Tibial artery (tissue), 4 donors: ENCODE results near the gene DNM1.

Source experiments
- DNase-seq, 2 donors: peaks; one replicate each; pipeline ENCODE4 v3.0.0-alpha.2; 2019
- H3K27ac ChIP-seq, 2 donors: fragments of 200-600 bp; sonication (generic) in 1 of 2; 1 replicate in 1 of 2; 2 replicates in 1 of 2; pipeline ENCODE4 v1.5.1; 2018 to 2019; ENCODE audit warnings: mild to moderate bottlenecking in 1 of 2
- H3K27me3 ChIP-seq, 2 donors: fragments of 200-600 bp; sonication (generic) in 1 of 2; one replicate each; pipeline versions ENCODE4 v1.5.1 to v1.6.0; 2016 to 2019
- H3K36me3 ChIP-seq, 3 donors: fragments of 200-600 bp; sonication (generic) in 2 of 3; one replicate each; pipeline ENCODE4 v1.5.1; 2016 to 2019; ENCODE audit warnings: mild to moderate bottlenecking in 2 of 3
- H3K4me1 ChIP-seq, 4 donors: fragments of 200-600 bp; sonication (generic) in 2 of 4; 1 replicate in 3 of 4; 2 replicates in 1 of 4; pipeline ENCODE4 v1.5.1; 2016 to 2019
- H3K4me3 ChIP-seq, 2 donors: fragments of 200-600 bp; sonication (generic) in 1 of 2; 1 replicate in 1 of 2; 2 replicates in 1 of 2; pipeline ENCODE4 v1.5.1; 2018 to 2019; ENCODE audit warnings: mild to moderate bottlenecking in 2 of 2
- H3K9me3 ChIP-seq, 3 donors: fragments of 200-600 bp; sonication (generic) in 1 of 3; one replicate each; pipeline ENCODE4 v1.5.1; 2016 to 2019
- intact Hi-C: fragments of 100-400 bp; cut with DNase I; formaldehyde crosslinking; loops from one replicate; pipeline ENCODE4 v1.15.0; 2023; ENCODE audit warnings: low total_unique reads
- TF ChIP-seq, protein P1 (sequence below), 2 experiments: fragments of 200-600 bp in 1 of 2; fragments of 450-650 bp in 1 of 2; IDR thresholded peaks; one replicate each; pipeline ENCODE4 v1.5.1; 2017 to 2019; ENCODE audit warnings: antibody characterized with exemption in 2 of 2, mild to moderate bottlenecking in 1 of 2, moderate library complexity in 1 of 2

The DNM1 gene

DNA sequence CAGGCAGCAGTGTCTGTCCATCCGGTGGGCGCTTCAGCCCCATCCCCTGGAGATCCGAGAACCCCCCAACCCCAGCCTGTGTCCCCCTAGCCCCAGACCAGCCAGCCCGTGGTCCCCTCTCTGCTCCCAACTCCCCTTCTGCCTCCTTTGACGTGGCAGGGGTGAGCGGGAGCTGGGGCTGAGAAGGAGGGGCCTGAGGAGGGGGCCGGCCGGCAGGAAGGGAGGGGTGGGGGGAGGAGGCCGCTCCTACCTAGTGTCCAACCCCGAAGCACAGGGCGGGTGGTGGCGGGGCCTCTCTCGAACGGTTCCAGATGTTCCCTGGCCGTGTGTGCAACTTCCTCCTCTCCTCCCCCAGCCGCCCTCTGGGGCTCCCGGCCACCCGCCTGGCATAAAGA, 41.7 kb downstream of the DNM1 start:
- no peaks in the 10 kb centered on the region for H3K9me3 ChIP-seq
- peaks cover 0 to 20% (median 5%) of the 10 kb centered on the region in 4 donors for H3K4me1 ChIP-seq
- TF ChIP-seq, protein P1, sequence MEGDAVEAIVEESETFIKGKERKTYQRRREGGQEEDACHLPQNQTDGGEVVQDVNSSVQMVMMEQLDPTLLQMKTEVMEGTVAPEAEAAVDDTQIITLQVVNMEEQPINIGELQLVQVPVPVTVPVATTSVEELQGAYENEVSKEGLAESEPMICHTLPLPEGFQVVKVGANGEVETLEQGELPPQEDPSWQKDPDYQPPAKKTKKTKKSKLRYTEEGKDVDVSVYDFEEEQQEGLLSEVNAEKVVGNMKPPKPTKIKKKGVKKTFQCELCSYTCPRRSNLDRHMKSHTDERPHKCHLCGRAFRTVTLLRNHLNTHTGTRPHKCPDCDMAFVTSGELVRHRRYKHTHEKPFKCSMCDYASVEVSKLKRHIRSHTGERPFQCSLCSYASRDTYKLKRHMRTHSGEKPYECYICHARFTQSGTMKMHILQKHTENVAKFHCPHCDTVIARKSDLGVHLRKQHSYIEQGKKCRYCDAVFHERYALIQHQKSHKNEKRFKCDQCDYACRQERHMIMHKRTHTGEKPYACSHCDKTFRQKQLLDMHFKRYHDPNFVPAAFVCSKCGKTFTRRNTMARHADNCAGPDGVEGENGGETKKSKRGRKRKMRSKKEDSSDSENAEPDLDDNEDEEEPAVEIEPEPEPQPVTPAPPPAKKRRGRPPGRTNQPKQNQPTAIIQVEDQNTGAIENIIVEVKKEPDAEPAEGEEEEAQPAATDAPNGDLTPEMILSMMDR (IDR thresholded peaks at IDR 0.05): no peak
- intact Hi-C loops: no loop called here
- peaks cover 0 to 31% of the 10 kb centered on the region in 2 donors for H3K27me3 ChIP-seq
- DNase-seq: peak; percentile 90 to 91
- H3K27ac ChIP-seq: peak overlapping the region; percentile 34 to 63
- peak overlapping the region; percentile 27 to 33 for H3K4me3 ChIP-seq
- peaks cover 0 to under 1% (median 0%) of the 10 kb centered on the region in 3 donors for H3K36me3 ChIP-seq

DNA sequence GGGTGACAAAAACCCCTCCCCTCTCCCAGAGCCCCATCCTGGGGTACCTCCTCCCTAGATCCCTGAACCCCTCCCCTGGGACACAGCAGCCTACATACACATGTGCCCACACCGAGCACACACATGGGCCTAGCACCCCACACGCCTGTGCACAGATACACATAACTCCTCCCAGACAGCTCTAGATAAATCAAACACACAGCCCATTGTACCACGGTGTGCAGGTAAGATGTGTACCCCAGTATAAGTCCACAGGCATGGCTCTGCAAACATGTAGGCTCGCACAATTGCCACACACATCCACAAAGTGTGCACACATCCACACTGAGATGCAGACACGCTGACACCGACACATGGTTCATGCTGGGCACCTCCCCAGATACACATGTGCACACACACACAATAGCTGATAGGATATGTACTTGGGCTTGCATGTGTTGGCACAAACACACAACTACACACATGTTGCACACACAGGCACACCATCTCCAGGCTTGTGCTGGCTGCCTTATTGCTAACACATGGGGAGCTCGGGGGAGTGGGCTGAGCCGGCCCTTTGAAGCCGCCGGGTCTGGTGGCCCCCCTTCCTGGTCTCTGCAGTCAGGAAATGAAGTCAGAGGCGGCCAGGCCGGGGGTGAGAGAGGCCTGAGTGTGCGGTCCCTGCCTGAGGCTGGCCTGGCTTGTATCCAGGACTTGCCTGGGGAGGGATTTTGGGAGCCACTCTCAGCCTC, 42.4 kb downstream of the DNM1 start:
- TF ChIP-seq, protein P1 (IDR thresholded peaks at IDR 0.05): no peak
- intact Hi-C loops: no loop called here
- Histone ChIP-seq H3K9me3 (no peaks in the 10 kb centered on the region), H3K36me3 (no peaks in the 10 kb centered on the region), H3K4me3 (no peak overlapping the region), H3K27ac (peak overlapping the region in 1 of 2 donors; percentile 38), H3K4me1 (peaks cover 0 to 26% (median 8%) of the 10 kb centered on the region in 4 donors), H3K27me3 (peaks cover 0 to 36% of the 10 kb centered on the region in 2 donors)
- DNase-seq: no peak

DNA sequence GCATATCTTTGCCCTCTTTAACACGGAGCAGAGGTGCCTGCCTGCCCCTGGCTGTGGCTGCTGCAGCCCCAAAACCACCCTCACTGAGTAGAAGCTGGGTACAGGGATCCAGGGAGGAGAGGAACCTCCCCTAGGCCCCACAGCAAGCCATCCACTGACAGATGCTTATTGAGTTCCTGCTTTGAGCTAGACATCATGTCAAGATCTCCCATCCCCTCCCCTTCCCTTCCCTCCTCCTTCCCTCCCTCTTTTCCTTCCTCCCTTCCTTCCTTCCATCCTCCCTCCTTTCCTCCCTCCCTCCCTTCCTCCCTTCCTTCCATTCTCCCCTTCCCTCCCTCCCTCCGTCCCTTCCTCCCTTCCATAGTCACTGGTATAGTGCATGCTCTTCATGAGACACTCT, 43.3 kb downstream of the DNM1 start:
- Histone ChIP-seq H3K9me3 (no peaks in the 10 kb centered on the region), H3K4me3 (no peak overlapping the region), H3K27me3 (peaks cover 0 to 43% of the 10 kb centered on the region in 2 donors), H3K4me1 (peaks cover 0 to 35% (median 15%) of the 10 kb centered on the region in 4 donors), H3K36me3 (no peaks in the 10 kb centered on the region), H3K27ac (no peak overlapping the region)
- no peak for DNase-seq
- TF ChIP-seq, protein P1 (IDR thresholded peaks at IDR 0.05): no peak
- intact Hi-C loops: no loop called here

DNA sequence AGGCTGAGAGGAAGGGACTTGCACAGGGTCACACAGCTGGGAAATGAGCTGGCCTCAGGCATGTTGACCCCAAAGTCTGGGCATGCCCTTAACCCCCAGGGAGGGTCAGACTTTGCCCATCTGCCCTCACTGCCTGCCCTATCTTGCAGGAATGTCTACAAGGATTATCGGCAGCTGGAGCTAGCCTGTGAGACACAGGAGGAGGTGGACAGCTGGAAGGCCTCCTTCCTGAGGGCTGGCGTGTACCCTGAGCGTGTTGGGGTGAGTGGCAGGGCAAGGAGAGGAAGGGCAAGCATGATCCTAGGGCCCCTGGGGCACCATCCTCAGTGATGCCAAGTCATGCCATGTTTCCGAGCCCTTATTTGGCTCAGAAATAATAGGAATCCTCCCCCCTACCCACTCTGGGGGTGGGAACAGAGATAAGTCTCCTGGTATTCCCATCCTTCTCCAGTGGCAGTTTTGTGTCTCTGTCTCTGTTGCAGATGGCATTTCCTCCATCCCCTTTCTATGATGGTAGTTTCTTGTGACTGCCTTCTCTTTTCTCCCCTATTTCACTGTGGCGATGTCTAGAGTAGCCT, 44.1 kb downstream of the DNM1 start:
- Histone ChIP-seq H3K27ac (no peak overlapping the region), H3K27me3 (peaks cover 0 to 43% of the 10 kb centered on the region in 2 donors), H3K4me1 (peaks cover 0 to 40% (median 15%) of the 10 kb centered on the region in 4 donors), H3K9me3 (no peaks in the 10 kb centered on the region), H3K36me3 (no peaks in the 10 kb centered on the region), H3K4me3 (no peak overlapping the region)
- no peak for DNase-seq
- TF ChIP-seq, protein P1 (IDR thresholded peaks at IDR 0.05): no peak
- intact Hi-C loops: no loop called here

DNA sequence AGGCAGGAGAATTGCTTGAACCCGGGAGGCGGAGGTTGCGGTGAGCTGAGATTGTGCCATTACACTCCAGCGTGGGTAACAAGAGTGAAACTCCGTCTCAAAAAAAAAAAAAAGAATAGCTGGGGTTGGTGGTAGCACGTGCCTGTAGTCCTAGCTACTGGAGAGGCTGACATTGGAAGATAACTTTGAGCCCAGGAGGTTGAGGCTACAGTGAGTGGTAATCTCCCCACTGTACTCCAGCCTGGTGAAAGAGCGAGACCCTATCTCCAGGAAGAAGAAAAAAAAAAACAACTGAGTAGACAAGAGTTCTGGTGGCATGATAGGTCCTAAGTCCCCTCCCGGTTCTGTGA, 46.4 kb downstream of the DNM1 start:
- TF ChIP-seq, protein P1 (IDR thresholded peaks at IDR 0.05): no peak
- intact Hi-C loops: no loop called here
- peaks cover 0 to 5% (median 0%) of the 10 kb centered on the region in 3 donors for H3K36me3 ChIP-seq
- no peak overlapping the region for H3K27ac ChIP-seq
- no peaks in the 10 kb centered on the region for H3K9me3 ChIP-seq
- no peak for DNase-seq
- H3K27me3 ChIP-seq: peaks cover 0 to 34% of the 10 kb centered on the region in 2 donors
- H3K4me1 ChIP-seq: peaks cover 0 to 33% (median 15%) of the 10 kb centered on the region in 4 donors
- H3K4me3 ChIP-seq: no peak overlapping the region
